NCI-H526 treated with DMSO at 0.1 percent for 48 hours (cell line): ENCODE measurements around the gene SURF6.
"Not testable (repeated sequence)": the region's sequence is repeated elsewhere in the genome, so short reads cannot be mapped to it uniquely, and the experiment has no call there.

Experiments
- DNase-seq: peaks from one replicate; lab custom pipeline; 2025; lab: John Stamatoyannopoulos, UW

Gene SURF6

GRCh38 chr9:133335924-133336811, at the start of gene SURF6:
TSS of gene SURF6 (minus strand) at chr9:133336188. CDS start at chr9:133336132, 56 bp downstream.
- DNase-seq: peak; percentile 56

DNA sequence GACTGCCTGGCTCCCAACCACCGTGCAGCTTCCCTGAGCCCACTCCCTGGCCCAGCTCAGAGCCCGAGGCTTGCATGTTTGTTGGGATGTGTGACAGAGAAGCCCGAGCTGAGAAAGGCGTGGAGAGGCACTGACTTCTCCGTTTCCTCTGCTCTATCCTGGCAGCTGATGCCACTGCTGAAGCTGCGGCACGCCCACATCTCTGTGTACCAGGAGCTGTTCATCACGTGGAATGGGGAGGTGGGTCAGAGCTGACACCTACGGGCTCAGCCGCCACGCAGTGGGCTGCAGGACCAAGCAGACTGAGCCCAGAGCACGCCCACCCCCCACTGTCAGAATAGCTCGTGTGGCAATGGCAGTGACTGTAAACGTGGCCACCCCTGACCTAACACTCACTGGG, 49.5 kb upstream of the SURF6 start:
- no peak for DNase-seq

DNA sequence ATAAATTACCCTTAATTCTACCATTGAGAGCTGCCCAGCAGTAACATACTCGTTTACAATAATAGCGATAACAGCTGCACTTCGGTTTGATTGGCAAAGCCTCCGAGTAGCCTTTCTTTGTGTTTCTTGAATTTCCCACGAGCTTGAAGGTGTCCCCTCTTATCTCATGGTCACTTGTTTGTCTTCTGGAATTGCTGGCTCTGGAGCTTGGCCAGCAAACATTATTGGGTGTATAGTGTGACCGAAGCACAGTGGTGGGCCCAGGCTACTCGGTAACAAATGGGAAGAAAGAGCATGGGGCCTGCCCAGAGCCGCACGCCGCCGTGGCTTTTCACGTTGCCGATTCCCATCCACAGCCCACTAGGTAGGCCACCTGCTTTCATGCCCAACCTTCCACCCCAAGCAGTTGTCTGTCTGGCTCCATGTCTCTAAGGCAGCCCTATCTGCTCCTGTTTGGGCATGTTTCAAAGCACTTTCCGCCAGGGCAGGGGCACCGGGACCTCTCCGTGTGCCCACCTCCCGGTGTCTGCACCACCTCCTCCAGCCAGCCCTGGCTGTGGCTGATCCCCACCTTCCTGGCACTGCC, 48.8 kb upstream of the SURF6 start:
- no peak for DNase-seq

- no peak for DNase-seq
Measured at GRCh38 chr9:133383438-133383837, 47.5 kb upstream of the SURF6 start.

- no peak for DNase-seq
Measured at GRCh38 chr9:133382507-133383141, 46.6 kb upstream of the SURF6 start.

- DNase-seq: no peak
Measured at GRCh38 chr9:133380734-133381133, 44.7 kb upstream of the SURF6 start.

GRCh38 chr9:133379153-133380086, 43.4 kb upstream of the SURF6 start:
- no peak for DNase-seq

DNA sequence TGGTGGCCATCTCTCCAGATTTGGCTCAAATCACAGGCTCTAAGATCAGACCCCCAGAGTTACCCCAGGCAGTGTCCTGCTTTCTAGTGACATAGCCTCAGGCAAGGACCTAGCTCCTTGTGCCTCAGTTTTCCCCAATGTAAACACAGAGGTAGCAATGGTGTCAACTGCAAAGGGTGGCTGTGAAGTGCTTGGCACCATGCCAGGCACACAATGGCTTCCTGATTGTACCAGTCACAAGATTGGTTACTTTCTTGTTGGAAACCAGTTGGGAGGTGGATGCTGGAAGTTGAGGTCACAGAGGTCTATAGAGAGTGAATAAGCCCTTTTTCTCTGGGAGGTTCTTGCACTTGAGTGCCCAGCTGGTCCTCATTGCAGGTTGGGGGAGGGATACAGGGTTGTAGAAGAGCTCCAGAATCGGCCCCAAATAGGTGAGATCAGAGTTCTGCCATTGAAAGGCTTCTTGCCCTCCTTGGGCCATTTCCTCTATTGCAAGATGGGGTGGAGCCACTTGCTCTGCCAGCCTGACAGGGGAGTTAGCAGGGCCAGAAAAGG, 42.5 kb upstream of the SURF6 start:
- no peak for DNase-seq

DNA sequence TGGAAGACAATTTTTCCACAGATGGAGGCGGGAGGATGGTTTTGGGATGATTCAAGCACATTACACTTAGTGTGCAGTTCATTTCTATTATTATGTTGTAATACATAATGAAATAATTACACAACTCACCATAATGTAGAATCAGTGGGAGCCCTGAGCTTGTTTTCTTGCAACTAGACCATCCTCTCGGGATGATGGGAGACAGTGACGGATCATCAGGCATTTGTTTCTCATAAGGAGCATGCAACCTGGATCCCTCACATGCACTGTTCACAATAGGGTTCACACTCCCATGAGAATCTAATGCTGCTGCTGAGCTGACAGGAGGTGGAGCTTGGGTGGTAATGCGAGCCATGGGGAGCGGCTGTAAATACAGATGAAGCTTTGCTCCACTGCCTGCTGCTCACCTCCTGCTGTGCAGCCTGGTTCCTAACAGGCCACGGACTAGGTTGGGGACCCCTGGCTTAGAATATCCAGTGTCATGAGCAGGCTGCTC, 41.8 kb upstream of the SURF6 start:
- DNase-seq: no peak

GRCh38 chr9:133377280-133377679, 41.3 kb upstream of the SURF6 start:
- not testable (repeated sequence) for DNase-seq

- peak; percentile 79 for DNase-seq
Measured at GRCh38 chr9:133375724-133376654, 40.0 kb upstream of the SURF6 start, which contains the start of the genes STKLD1 and SURF4. TSS of gene STKLD1 (plus strand) at chr9:133376366. CDS start at chr9:133376474, 108 bp downstream. TSS of gene SURF4 (minus strand) at chr9:133376060. CDS start at chr9:133375969, 91 bp downstream.

DNA sequence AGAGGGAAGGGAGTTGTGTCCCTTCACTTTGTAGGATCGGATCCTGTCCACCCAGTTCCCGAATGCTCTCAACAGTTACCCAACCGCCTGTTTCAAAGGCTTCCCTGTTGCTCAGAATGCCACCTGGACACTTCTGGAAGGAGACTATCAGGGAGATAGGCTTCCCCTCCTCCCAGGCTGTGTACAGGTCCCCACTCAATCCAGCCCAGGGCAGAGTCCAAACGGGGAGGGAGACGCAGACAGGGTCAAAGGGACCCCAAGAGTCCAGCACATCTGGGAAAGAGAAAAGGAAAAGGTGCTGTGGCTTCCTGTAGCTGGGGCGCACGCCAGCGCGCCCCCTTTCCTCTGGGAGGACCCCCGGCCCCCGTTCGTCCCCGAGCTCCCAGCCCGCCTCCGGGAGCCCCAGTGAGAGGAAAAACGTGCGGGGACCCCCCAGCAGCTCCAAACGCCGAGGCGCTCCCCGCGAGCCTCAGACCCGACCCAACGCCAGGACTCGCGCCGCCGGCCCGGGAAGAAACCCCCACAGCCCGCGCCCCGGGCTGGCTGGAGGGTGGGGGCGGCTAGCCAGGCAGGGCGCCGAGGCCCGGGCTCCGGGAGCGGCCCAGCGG, 39.2 kb upstream of the SURF6 start:
- no peak for DNase-seq

- no peak for DNase-seq
Measured at GRCh38 chr9:133374612-133375115, 38.7 kb upstream of the SURF6 start.

DNA sequence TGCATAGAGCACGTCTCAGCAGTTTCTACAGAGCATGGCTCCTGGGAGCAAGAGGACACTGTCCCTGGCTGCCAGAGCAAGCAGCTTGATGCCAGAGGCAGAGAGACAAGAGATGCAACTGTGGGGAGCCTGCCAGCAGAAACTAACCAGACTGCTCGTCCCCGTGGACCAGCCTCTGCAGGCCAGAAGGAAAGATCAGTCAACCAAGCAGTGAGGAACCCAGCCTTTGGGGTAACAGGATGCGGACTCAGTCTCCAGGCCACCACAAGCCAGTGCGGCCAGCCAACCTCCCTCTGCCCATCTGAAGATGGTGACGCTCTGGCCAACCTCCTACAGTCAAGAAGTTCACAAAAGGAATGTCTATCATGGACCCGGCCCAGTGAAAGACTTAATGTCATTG, 36.2 kb upstream of the SURF6 start:
- no peak for DNase-seq

GRCh38 chr9:133371261-133371711, 35.3 kb upstream of the SURF6 start:
- no peak for DNase-seq

DNA sequence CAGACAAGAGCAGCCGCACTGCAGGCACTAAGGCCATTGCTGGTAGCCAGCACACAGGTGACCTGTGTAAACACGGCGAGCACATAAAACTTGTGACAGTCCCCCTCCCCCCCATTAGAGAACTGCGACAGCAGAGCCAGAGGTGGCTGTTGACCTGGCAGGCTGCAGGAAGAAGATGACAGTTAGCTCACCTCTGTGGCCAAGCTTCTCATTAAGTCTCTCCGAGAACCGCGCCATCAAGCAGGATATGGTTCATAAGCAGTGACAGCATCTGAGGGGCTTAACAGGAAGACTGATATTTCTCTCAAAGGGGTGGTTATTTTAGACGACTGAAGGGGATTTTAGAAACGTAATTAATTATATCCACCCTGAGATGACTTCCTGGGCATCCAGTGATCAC, 34.7 kb upstream of the SURF6 start:
- DNase-seq: no peak

DNA sequence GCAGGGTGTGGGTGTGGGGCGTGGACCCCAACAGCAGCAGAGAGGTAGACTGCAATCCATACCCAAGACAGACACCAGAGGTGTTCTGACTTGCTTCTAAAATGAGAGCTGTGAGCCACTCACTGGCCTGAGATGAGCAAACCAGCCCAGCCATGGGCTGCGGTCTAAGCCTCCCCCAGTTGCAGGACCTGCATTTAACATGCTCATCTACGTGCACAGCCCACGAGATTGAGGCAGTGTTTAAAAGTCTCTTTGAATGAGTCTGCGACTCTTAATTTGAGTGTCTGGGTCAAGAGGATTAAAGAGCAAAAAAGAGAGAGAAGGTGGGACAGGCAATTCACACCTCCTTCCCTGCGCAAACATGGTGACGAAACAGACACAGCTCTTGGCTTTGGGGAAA, 33.9 kb upstream of the SURF6 start:
- DNase-seq: no peak

DNA sequence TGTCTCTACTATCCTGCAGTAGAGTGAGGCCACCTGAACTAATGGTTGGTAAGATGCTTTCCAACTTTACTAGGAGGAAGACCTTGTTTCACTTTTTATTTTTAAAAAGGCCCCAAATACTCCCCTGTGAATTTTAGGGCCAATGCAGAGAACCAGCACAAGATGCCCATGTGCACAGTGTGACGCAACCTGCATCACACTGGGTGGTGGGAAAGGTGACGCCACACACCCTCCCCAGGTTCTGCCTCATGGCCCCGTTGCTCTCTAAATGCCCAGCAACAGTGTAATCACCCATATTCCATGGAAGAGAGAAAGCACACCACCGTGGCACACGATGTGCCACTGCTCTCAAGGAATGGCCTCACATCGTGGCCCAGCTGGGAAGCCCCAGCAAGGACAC, 33.4 kb upstream of the SURF6 start:
- DNase-seq: no peak

DNA sequence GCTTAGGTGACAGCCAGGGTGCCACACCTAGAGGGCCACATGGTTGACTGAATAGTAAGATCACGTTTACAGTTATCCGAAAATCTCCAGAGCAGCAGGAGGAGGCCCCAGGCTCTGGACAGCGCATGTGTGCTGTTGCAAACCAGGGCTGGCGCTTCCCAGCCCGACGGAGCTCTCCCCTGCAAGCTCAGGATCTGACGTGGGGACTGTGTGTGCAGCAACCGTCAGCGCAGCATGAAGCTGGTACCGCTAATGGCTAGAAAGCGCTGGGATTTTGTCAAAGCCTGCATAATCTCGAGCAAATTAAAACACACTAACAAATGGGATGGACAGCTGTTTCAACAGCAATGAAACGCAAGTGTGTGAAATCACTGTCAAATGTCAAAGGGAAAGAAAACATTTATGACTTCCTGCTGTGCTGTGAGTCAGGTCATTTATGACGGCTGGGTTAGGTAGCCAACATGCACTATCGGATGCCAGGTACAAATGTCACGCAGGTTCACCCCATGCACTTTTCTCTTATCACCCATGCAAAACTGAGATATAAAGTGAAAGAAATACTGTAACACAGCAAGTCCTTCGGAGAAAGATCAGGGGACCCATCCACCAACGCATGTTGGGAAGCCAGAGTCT, 32.4 kb upstream of the SURF6 start:
- no peak for DNase-seq
